Measurements from ENCODE around the gene RPTOR.

GRCh38 chr17:80936218-80936617, 391.6 kb downstream of the RPTOR start:
- TF ChIP-seq CTCF (IDR thresholded peaks at IDR 0.05; ENCODE audit: low read depth, low read length) (no peak), EZH2phosphoT487 (IDR thresholded peaks at IDR 0.05; ENCODE audit: low read depth) (no peak)
